NCI-H2081 treated with DMSO at 0.1 percent for 48 hours (cell line): ENCODE measurements around the gene C20orf173.
"Not testable (repeated sequence)": the region's sequence is repeated elsewhere in the genome, so short reads cannot be mapped to it uniquely, and the experiment has no call there.

Source experiments
- DNase-seq: peaks from one replicate; lab custom pipeline; 2025; lab: John Stamatoyannopoulos, UW

The C20orf173 gene

DNA sequence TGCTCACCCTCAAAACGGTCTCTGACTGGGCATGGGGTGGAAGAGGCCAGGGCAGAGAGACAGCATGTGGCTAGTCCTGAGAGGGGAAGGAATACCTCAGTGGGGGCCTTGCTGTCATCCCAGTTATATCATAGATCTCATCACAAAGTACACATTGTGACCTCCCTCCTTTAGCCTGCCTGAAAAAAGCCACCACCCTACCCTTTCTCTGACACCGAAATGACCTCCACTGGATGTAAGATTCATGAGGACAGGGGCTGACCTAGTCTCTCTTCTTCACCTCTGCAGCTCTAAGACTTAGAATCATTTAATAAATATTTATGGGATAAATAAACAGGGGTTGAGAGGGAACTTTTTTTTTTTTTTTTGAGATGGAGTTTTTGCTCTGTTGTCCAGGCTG lies at the start of gene C20orf173:
TSS of gene C20orf173 (minus strand) at position 101 of the 400 bp plus-strand sequence. CDS start 279 bp downstream, outside the sequence.
- DNase-seq = no peak

DNA sequence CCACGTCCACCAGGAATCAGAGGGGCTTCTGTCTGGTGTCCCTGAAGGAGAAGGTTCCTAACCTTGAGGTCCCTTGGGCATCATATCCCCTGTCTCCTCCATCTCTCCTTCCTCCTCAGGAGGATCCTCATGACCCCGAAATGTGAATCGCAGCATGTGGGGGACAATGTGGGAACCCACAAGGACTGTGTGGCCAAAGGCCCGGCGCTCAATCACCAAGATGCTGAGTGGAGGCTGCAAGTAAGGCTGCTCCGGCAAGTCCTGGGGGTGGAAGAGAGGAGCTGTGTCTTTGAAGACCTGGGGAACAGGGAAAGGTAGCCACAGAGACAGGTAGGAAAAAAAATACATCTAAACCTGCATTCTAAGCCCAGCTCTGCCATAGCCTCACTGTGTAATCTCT lies 49.7 kb upstream of the C20orf173 start:
- no peak for DNase-seq

DNA sequence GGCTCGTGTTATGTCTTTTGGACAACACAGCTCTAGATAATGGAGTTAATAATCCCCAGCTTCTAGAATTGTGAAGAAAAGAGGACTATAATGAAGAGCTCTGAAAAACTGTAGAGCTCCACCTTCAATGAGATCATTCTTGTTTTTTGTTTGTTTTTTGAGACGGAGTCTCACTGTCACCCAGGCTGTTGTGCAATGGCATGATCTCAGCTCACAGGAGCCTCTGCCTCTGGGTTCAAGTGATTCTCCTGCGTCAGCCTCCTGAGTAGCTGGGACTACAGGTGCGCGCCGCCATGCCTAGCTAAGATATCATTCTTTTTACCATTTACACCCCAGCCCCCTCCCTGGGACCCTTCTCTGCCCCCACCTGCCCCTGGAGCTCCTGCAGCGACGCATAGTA lies 49.0 kb upstream of the C20orf173 start:
- DNase-seq = no peak

GRCh38 chr20:35576816-35577215 lies 47.4 kb upstream of the C20orf173 start:
- DNase-seq = no peak

DNA sequence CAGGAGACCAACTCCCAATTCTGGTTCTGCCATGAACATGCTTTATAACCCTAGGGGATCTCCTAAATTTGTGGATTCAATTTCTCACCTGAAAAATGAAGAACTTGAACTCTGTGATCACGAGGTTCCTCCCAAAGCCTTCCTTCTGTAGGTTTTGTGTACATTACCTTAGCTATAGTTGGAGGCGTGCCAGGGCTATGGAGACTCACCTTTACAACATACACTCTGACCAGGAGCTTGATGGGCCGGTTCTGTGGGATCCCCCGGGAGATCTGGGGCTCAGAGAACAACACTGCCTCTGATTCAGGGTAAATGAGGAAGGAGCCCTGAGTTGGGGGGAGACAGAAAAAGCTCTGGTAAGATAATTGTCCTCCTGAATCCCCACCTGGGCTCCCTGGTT lies 46.5 kb upstream of the C20orf173 start:
- no peak for DNase-seq

DNA sequence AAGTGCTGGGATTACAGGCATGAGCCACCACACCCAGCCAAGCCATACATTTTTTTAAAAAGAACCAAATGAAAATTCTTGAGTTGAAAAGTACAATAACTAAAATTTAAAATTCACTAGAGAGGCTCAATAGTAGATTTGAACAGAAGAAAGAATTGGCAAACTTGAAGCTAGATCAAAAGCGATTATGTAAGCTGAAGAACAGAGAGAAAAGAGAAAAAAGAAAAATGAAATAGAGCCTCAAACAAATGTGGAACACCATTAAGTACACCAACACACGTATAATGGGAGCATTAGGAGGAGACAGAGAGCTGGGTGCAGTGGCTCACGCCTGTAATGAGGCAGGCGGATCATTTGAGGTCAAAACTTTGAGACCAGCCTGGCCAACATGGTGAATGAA lies 43.4 kb upstream of the C20orf173 start:
- DNase-seq = no peak

DNA sequence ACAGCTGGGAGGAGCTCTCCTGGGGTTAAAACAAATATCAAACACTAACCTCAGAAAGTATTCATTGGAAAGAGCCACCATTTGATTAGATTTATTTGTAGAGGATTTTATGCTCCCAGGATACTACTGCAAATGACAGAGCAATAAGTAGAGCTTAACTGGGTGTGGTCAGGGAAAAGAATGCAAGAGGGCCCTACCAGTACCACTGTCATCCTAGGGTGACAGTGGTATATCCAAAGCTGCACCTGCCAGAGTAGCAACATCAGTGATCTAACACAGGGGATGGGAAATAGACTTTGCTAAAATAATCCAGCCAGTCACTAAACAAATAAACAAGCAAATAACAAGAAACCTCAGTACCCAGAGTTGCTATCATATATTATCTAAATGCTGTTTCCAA lies 42.1 kb upstream of the C20orf173 start:
- no peak for DNase-seq

DNA sequence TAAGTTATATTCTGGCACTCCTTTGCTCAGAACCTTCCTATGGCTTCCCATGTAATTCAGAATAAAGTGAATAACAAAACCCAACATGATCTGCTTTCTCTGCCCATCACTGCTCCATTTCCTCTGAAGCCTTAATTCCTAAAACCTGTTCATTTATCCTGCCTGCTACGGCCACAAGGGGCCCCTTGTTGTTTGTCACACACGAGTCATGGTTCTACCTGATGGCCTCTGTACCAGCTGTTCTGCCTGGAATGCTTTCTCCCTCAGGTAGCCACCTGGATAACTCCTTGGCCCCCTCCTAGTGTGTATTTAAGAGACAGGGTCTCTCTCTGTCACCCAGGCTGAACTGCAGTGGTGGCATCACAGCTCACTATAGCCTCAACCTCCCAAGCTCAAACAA lies 39.2 kb upstream of the C20orf173 start:
- DNase-seq = no peak

- DNase-seq = no peak
Measured at GRCh38 chr20:35564905-35565304, 35.5 kb upstream of the C20orf173 start.

DNA sequence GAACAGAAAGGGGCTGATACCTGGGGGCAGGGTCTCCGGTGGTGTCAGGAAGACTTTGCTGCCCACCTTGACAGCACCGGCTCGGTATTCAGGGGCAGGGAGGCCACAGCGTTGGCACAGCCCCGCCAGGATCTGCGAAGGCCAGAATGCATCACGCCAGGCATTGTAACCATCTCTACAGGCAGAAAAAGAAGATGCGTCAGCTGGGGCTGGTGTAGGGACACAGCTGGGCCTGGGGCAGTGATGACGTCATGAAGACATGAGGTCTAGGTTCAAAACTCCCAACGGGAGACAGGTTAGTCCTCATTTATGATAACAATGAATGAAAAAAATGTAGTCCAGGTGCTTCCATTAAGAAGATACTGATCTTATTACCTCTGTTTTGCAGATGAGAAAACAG lies 34.4 kb upstream of the C20orf173 start:
- no peak for DNase-seq

DNA sequence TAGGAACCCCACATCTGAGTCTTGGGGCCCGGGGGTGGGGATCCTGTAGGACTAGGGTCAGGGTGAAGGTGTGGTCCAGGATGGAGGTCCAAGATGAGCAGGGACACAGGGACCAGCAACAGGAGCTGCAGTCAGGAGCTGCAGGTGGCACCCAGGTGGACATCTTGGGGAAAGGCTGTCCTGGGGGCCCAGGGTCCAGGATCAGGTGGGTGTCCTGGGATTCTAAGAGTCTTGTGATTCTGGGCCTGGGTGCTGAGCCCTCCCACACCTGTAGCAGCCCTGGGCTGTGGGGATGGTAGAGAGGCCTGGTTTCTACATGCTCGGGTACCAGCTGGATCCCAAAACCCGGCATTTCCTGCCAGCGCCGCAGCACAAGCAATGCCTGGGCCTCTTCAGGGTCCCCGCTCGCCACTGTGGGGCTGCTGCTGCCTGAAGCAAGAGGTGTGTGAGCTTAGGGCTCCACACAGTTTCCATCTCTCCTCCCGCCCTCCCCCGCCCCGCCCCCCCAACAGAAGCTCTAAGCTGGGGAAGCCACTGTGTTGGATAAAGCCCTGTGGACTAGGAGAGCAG lies 33.2 kb upstream of the C20orf173 start:
- DNase-seq = no peak

DNA sequence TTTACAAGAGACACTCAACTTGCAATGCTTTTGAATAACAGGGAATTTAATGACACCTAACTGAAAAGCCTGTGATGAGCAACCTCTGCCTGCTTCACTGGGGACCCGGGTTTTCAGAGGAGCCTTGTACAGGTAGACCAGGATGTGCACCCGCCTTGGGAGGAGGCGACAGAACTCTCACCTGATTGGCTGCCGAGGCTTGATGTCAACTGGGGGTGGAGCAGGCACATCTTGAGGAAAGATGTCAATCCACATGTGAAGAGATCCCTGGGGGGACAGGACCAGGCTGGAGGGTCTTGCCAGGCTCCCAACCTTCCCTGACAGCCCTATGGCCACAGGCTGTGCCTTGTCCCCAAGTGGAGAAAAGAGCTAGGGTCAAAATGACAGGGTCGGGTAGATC lies 32.2 kb upstream of the C20orf173 start:
- no peak for DNase-seq

DNA sequence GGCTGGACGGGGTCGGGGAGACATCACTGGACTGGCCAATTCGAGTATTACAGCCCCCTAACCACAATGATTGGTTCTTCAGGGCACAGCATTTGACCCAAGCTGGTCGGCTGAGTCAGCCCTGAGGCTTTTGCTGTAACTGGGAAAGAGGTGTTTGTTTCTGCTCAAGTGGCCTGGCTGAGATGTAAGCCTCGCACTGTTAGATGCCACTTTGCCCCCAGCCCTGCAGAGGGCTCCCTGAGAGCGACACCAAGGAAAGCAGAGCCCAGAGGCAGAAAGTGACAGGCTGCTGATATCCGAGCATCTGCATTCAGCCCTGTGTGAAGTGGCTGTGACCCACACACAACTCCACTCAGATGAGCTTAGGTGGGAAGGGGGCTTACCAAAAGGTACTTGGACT lies 31.8 kb upstream of the C20orf173 start:
- no peak for DNase-seq

DNA sequence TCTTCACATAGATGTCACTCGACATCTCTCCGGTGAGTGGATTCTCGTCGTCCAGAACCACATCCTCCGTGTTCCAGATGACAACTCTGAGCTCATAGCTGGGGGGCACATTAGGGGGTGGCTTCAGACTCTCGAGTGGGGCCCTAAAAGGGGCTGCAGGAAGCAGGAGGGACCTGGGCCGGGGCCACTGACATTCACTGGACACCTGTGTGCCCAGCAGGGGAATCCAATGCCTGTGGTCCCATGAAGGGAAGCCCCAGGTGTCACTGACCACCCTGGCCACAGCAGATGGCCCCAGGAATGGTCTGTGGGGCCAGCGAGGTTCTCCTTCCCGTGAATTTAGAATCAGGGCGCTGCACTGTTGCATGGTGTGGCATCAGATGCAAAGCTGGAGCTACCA lies 31.1 kb upstream of the C20orf173 start:
- DNase-seq = no peak

- DNase-seq = no peak
Measured at GRCh38 chr20:35560105-35560511, 30.7 kb upstream of the C20orf173 start.

DNA sequence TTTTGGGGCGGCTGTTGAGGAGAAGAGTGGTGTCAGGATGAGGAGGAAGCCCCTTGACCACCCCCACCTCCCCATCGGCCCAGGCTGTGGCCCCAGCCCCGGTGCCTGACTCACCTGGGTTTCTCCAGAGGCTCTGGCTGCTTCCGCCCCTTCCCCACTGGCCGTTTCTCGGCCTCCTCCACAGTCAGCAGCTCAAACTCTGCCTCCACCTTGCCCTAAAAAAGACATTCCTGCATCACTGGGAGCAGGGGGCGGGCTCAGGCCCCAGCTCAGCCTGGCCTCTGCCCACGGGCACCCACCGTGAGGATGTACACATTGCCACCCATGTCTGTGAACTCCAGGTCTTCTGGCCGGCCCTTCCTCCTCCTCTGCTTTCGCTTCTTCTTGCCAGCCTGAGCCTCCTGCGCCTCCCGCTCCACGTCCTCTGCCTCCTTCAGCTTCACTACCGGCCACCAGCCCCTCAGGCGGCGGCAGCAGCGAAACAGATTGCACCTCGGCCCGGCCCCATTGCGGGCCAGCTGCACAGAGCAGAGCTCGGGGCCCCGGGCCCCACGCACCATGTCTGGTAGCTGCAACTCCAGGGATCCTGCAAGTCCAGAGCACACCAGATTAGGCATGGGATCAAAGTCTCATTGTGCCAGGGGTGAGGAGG lies 29.7 kb upstream of the C20orf173 start:
- DNase-seq = no peak

GRCh38 chr20:35558451-35558850 lies 29.0 kb upstream of the C20orf173 start:
- no peak for DNase-seq

GRCh38 chr20:35556871-35557270 lies 27.4 kb upstream of the C20orf173 start:
- no peak for DNase-seq

GRCh38 chr20:35555951-35556645 lies 26.6 kb upstream of the C20orf173 start:
- no peak for DNase-seq

DNA sequence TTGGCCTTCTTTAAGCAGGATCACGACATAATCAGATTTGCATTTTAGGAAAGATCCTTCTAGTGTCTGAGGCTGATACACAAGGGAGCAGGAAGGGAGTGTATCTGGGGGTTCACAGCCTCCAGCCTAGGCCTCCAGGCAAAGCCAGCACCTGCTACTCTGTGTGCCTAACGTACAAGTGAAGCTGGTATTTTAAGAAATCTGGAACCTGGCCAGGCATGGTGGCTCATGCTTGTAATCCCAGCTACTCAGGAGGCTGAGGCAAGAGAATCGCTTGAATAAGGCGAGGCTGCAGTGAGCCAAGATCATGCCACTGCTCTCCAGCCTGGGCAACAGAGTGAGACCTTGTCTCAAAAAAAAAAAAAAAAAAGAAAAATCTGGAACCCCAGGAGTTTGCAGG lies 26.0 kb upstream of the C20orf173 start:
- DNase-seq = not testable (repeated sequence)

DNA sequence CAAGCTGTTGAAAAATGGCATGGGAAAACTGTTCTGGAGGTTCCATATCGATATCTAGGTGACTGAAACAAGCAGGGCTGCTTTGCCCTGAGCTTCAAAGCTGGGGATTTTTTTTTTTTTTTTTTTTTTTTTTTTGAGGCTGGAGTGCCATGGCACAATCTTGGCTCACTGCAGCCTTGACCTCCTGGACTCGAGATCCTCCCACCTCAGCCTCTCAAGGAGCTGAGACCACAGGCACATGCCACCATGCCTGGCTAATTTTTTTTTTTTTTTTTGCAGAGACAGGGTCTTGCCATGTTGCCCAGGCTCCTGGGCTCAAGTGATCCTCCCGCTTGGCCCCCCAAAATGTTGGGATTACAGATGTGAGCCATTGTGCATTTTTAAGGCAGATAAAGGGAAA lies 23.5 kb upstream of the C20orf173 start:
- no peak for DNase-seq

GRCh38 chr20:35551503-35551902 lies 22.1 kb upstream of the C20orf173 start:
- DNase-seq = no peak

GRCh38 chr20:35547329-35547728 lies 17.9 kb upstream of the C20orf173 start:
- no peak for DNase-seq

GRCh38 chr20:35546127-35546526 lies 16.7 kb upstream of the C20orf173 start:
- DNase-seq = no peak
